NB4 (cell line): ENCODE data around the gene BMPR1B.

ENCODE experiments used
- DNase-seq: peaks from one replicate; pipeline ENCODE4 v3.0.0; 2010; ENCODE audit warnings: low read depth
- H3K4me3 ChIP-seq: one replicate; pipeline ENCODE4 v1.5.1; 2011; ENCODE audit warnings: mild to moderate bottlenecking, low read depth, low read length, moderate library complexity
- MAX ChIP-seq: IDR thresholded peaks from 2 replicates; pipeline ENCODE4 v1.6.1; 2011; ENCODE audit warnings: low read depth, low read length
- MYC ChIP-seq: IDR thresholded peaks from 2 replicates; pipeline ENCODE4 v1.6.1; 2011; ENCODE audit warnings: low read depth, low read length
- POLR2A ChIP-seq: IDR thresholded peaks from 2 replicates; pipeline ENCODE4 v1.6.1; 2011; ENCODE audit warnings: mild to moderate bottlenecking; ENCODE audit not compliant: insufficient read length; ENCODE audit errors: extremely low read depth
- TF ChIP-seq, protein P1 (sequence below): IDR thresholded peaks from one replicate; pipeline ENCODE4 v1.5.1; 2012; ENCODE audit warnings: low read depth, low read length

Gene BMPR1B

GRCh38 chr4:95093460-95093859 is 335.7 kb downstream of the BMPR1B start:
- TF ChIP-seq MAX, result no peak
- TF ChIP-seq POLR2A, result no peak
- no peak for TF ChIP-seq MYC
- TF ChIP-seq, protein P1, sequence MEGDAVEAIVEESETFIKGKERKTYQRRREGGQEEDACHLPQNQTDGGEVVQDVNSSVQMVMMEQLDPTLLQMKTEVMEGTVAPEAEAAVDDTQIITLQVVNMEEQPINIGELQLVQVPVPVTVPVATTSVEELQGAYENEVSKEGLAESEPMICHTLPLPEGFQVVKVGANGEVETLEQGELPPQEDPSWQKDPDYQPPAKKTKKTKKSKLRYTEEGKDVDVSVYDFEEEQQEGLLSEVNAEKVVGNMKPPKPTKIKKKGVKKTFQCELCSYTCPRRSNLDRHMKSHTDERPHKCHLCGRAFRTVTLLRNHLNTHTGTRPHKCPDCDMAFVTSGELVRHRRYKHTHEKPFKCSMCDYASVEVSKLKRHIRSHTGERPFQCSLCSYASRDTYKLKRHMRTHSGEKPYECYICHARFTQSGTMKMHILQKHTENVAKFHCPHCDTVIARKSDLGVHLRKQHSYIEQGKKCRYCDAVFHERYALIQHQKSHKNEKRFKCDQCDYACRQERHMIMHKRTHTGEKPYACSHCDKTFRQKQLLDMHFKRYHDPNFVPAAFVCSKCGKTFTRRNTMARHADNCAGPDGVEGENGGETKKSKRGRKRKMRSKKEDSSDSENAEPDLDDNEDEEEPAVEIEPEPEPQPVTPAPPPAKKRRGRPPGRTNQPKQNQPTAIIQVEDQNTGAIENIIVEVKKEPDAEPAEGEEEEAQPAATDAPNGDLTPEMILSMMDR, result no peak
- no peak for DNase-seq
- H3K4me3 ChIP-seq, result no peak overlapping the region

- no peak for DNase-seq
- TF ChIP-seq POLR2A, result no peak
- no peak overlapping the region for H3K4me3 ChIP-seq
Measured at GRCh38 chr4:95093936-95094929, 336.5 kb downstream of the BMPR1B start.

- H3K4me3 ChIP-seq, result no peak overlapping the region
- DNase-seq, result peak; percentile 6
- TF ChIP-seq MAX, result no peak
- TF ChIP-seq, protein P1, result peak; percentile 15
Measured at GRCh38 chr4:95095348-95095974, 337.7 kb downstream of the BMPR1B start.

DNA sequence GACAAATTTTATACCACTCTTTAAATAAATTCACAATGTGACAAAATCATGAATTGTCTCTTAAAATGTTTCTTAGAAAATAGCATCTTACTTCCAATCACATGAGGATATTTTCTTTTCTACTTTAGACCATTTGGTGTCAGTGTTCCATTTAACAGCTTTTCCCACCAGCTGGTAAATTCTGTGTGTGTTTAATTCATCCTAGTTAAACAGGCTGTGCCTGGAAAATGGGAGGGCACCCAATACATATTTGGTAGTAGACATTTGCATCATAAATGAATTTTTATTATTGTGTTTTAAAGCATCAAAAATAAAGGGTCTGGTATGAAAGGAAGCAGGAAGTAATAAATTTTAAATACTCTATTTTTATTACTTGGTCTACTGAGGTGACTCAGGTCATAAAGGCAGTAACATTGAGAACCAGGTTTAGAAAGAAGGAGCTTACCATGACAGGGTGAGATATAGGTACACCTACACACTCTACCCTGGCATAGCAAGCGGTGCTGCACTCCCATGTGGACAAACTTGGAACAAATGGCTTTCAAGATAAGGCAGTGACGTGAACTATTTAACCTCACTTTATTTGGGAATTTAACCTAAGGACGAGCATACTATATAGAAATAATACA is 344.5 kb downstream of the BMPR1B start:
- no peak for TF ChIP-seq MAX
- TF ChIP-seq, protein P1, result no peak
- TF ChIP-seq POLR2A, result no peak
- no peak for TF ChIP-seq MYC
- H3K4me3 ChIP-seq, result no peak overlapping the region
- DNase-seq, result no peak

GRCh38 chr4:95105112-95105511 is 347.4 kb downstream of the BMPR1B start:
- no peak for DNase-seq
- TF ChIP-seq MYC (no peak), MAX (no peak), POLR2A (no peak)
- TF ChIP-seq, protein P1, result no peak
- H3K4me3 ChIP-seq, result no peak overlapping the region

DNA sequence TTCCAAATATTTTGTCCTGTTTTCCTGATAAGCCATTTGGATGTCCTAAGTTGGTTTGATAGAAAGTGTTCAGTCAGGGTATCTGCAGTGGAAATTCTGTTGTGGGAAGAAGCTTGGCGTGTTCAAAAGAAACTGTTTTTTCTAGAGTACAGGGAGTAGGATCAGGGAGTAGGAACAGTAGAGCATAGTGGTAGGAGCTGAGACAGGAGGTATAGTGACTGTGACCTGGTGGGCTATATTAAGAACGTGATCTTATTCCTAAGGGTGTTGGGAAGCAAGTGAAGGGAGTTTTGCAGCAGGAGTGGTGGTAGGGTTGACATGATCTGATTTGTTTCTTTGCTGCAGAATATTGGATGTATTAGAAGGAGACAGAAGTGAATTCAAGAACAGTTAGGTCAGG is 348.2 kb downstream of the BMPR1B start:
- TF ChIP-seq POLR2A, result no peak
- TF ChIP-seq MYC, result no peak
- TF ChIP-seq, protein P1, result no peak
- TF ChIP-seq MAX, result no peak
- H3K4me3 ChIP-seq, result no peak overlapping the region
- DNase-seq, result no peak
